Psoas muscle (tissue), 8 donors: ENCODE measurements around the gene DOCK2. TPM values are rescaled to one million over a fixed set of nuclear protein-coding genes. Genes with fewer than 3 reads are reported as not detected.

Experiments used
- ATAC-seq, 4 donors: fragments of 200-7000 bp; cut with Tn5 transposase; one replicate each; pipeline ENCODE4 v1.9.1; 2020; ENCODE audit warnings: moderate library complexity in 3 of 4, mild to moderate bottlenecking in 2 of 4
- DNase-seq, 2 donors: peaks; one replicate each; pipeline ENCODE4 v3.0.0-alpha.2; 2020
- H3K27ac ChIP-seq: fragments of 200-600 bp; one replicate; pipeline ENCODE4 v1.8.0; 2022
- H3K27me3 ChIP-seq, 3 donors: fragments of 200-600 bp in 1 of 3; one replicate each; pipeline versions ENCODE4 v1.6.1 to v1.8.0; 2013 to 2022; ENCODE audit warnings: low read length in 2 of 3, mild to moderate bottlenecking in 2 of 3, moderate library complexity in 1 of 3; ENCODE audit not compliant: insufficient read depth in 3 of 3
- H3K36me3 ChIP-seq, 2 donors: fragments of 200-600 bp in 1 of 2; one replicate each; pipeline versions ENCODE4 v1.6.1 to v1.8.0; 2013 to 2022; ENCODE audit warnings: low read depth in 1 of 2, mild to moderate bottlenecking in 1 of 2, moderate library complexity in 1 of 2; ENCODE audit not compliant: insufficient read depth in 1 of 2
- H3K4me1 ChIP-seq: fragments of 200-600 bp; one replicate; pipeline ENCODE4 v1.8.0; 2022
- H3K4me3 ChIP-seq: fragments of 200-600 bp; one replicate; pipeline ENCODE4 v1.8.0; 2022; ENCODE audit warnings: mild to moderate bottlenecking
- H3K9me3 ChIP-seq: fragments of 200-600 bp; one replicate; pipeline ENCODE4 v1.8.0; 2022
- WGBS, 3 donors: extraction: QIAGEN DNeasy Blood & Tissue Kit; methylation state at CpG; one replicate each; pipeline versions ENCODE4 v1.1.6 to v1.1.7; 2013; 5-methylcytosine and 5-hydroxymethylcytosine counted together
- intact Hi-C, 2 donors: fragments of 100-400 bp; cut with DNase I; formaldehyde crosslinking; loops; one replicate each; pipeline versions ENCODE4 v1.11.0 to v1.14.2; 2022
- polyA plus RNA-seq, 3 donors: library from polyadenylated mRNA; stranded (reverse); fragments of 200-250 nt; gene quantifications; one replicate each; pipeline ENCODE4 v1.2.3, GENCODE V29; 2013
- total RNA-seq, 4 donors: library from RNA; stranded (reverse); fragmentation: NEBNext Ultra II Directional in 2 of 4; extraction: Animal tissue kit (Norgen Biotek cat#: 25700) in 2 of 4; gene quantifications; one replicate each; pipeline versions ENCODE4 v1.2.1 to v1.2.4, GENCODE V29; 2021 to 2023
- TF ChIP-seq, protein P1 (sequence below): fragments of 200-600 bp; IDR thresholded peaks from one replicate; pipeline ENCODE4 v1.8.0; 2022; ENCODE audit warnings: antibody characterized with exemption
- donor health status: healthy with polysubstance abuse.
- donor health status: DM: no; HTN: no; CAD: no; lungs with moderate emphysema.
- donor health status: Bipolar disorder and iron deficiency.
- donor health status: healthy.
- donor health status: DM: yes; HTN: yes; CAD: no.
- donor health status: DM: no; HTN: no; CAD: no.
- donor health status: DM: no; HTN: no; CAD: no.
- donor health status: DM: yes; HTN: yes; CAD: no.

The DOCK2 gene
- total and polyA plus RNA-seq, 7 donors, result 0.37 to 4.4 (median 3.5) TPM

DNA sequence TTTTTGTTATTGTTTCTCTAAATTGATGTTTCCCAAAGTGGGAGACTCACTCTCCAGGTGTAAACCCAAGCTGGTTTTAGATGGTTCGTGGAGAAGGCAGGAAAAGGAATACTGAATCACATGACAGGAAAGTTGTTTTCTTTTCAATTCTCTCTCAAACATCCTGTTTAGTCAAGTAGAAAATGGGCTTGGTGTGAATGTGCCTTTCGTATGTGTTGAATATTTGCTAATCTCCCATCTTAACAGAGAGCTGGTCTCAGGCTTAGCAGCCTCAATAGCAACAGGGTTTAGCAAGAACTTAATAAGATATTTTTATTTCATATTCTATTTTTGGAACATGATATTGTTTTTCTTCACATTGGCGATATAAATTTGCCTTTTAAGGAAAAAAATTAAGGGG is 223.5 kb downstream of the DOCK2 start:
- H3K9me3 ChIP-seq, result no peaks in the 10 kb centered on the region
- no peaks in the 10 kb centered on the region for H3K27me3 ChIP-seq
- no peak overlapping the region for H3K27ac ChIP-seq
- no peak for DNase-seq
- intact Hi-C loops, result no loop called here
- TF ChIP-seq, protein P1, sequence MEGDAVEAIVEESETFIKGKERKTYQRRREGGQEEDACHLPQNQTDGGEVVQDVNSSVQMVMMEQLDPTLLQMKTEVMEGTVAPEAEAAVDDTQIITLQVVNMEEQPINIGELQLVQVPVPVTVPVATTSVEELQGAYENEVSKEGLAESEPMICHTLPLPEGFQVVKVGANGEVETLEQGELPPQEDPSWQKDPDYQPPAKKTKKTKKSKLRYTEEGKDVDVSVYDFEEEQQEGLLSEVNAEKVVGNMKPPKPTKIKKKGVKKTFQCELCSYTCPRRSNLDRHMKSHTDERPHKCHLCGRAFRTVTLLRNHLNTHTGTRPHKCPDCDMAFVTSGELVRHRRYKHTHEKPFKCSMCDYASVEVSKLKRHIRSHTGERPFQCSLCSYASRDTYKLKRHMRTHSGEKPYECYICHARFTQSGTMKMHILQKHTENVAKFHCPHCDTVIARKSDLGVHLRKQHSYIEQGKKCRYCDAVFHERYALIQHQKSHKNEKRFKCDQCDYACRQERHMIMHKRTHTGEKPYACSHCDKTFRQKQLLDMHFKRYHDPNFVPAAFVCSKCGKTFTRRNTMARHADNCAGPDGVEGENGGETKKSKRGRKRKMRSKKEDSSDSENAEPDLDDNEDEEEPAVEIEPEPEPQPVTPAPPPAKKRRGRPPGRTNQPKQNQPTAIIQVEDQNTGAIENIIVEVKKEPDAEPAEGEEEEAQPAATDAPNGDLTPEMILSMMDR, result no peak
- ATAC-seq, result no peak
- H3K36me3 ChIP-seq, result no peaks in the 10 kb centered on the region
- no peak overlapping the region for H3K4me3 ChIP-seq
- H3K4me1 ChIP-seq, result no peaks in the 10 kb centered on the region
- 62 to 66% (median 63%) methylated on average over 3 of the region's 3 CpGs for WGBS, 3 donors

DNA sequence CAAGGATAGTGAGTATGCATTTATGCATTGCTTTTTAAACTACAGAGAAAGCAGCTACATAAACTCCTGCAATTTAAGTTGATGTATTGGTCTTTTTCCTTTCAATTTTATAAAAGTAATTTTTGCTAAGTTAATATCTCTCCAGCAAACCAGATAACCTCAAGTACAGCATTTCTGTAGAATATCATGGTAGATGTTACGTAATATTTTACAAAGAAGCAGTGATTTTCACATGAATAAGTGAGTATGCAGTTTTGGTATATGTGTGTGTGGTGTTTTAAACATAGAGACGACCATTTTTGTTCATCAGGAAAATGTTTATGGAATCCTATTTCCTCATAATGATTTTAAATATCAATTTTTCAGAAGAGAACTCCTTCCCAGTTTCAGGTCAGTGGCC is 224.4 kb downstream of the DOCK2 start:
- H3K9me3 ChIP-seq, result no peaks in the 10 kb centered on the region
- WGBS, 3 donors, result 70 to 75% (median 71%) methylated on average over 2 of the region's 2 CpGs
- no peak for ATAC-seq
- no peak overlapping the region for H3K4me3 ChIP-seq
- TF ChIP-seq, protein P1, result no peak
- no peak overlapping the region for H3K27ac ChIP-seq
- H3K27me3 ChIP-seq, result no peaks in the 10 kb centered on the region
- no peaks in the 10 kb centered on the region for H3K36me3 ChIP-seq
- H3K4me1 ChIP-seq, result no peaks in the 10 kb centered on the region
- intact Hi-C loops, result no loop called here
- DNase-seq, result no peak

DNA sequence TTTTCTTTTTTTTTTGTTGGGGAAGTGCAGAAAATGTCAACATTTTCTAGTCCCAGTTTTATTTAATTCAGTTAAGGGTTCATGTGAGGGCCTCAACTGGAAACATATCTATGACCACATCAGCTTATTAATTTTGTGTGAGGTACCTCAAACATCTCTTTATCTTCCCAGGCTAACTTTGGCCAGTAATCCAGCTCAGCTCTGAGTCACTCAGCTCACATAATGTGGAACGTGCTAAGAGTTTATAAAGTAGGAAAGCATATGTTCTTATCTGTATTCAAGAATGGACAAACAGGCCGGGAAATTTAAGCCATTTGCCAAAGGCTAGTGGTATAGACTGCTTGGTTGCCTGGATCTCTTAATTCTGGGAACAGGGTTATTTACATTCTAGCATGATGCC is 224.9 kb downstream of the DOCK2 start:
- Histone ChIP-seq H3K4me1 (no peaks in the 10 kb centered on the region), H3K9me3 (no peaks in the 10 kb centered on the region), H3K27me3 (no peaks in the 10 kb centered on the region), H3K27ac (no peak overlapping the region), H3K36me3 (no peaks in the 10 kb centered on the region), H3K4me3 (no peak overlapping the region)
- intact Hi-C loops, result no loop called here
- DNase-seq (no peak), ATAC-seq (no peak)
- TF ChIP-seq, protein P1, result no peak
- 55 to 77% (median 63%) methylated on average over 2 of the region's 2 CpGs for WGBS, 3 donors

DNA sequence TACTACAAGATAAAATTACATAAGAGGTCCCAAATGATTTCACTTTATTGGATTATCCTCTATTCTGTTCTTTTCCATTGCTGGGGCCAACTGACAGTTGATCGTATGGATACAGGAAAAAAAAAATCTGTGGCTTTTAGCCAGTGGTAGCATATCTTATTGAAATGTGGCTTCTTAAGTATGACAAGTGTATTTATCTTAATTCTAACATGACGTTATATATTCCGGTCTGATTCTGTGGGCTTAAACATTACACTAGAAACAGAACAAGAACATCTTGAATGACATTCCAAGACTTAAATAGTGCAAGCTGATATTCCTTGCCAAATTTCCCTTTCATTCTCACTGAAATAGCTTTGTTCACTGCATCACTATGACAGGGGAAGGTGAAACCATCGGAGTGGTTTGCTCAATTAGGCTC is 225.3 kb downstream of the DOCK2 start:
- 39 to 48% (median 45%) methylated on average over 4 of the region's 4 CpGs for WGBS, 3 donors
- intact Hi-C loops, result no loop called here
- no peak for ATAC-seq

DNA sequence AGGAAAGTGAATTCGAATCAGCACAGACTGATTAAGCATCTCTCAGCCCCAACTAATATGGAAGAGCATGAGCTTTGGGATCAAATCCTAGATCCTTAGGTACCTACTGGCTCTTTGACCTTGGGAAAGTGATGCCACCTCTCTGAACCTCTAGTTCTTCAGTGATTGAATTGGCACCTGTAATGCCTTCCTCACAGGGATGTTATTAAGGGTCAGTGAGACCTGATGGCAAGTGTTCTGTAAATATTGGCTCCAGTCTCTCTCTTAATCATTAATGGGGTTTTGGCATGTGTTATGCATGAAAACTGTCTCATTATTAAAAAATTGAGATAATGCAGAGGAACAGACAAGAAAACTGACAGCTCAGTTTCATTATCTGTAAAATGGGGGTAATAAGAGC is 227.4 kb downstream of the DOCK2 start:
- Histone ChIP-seq H3K9me3 (no peaks in the 10 kb centered on the region), H3K36me3 (no peaks in the 10 kb centered on the region), H3K27ac (no peak overlapping the region), H3K27me3 (no peaks in the 10 kb centered on the region), H3K4me3 (no peak overlapping the region), H3K4me1 (no peaks in the 10 kb centered on the region)
- intact Hi-C loops, result no loop called here
- DNase-seq (no peak), ATAC-seq (no peak)
- TF ChIP-seq, protein P1, result no peak
- 80 to 84% (median 83%) methylated on average over 1 of the region's 1 CpG for WGBS, 3 donors

More for the DNA sequence above, 225.3 kb downstream of the DOCK2 start:
- Histone ChIP-seq H3K36me3 (no peaks in the 10 kb centered on the region), H3K4me3 (no peak overlapping the region), H3K27me3 (no peaks in the 10 kb centered on the region), H3K9me3 (no peaks in the 10 kb centered on the region), H3K27ac (no peak overlapping the region), H3K4me1 (no peaks in the 10 kb centered on the region)
- DNase-seq, result no peak
- TF ChIP-seq, protein P1, result no peak
